HCT116 (cell line): Measurements from ENCODE around the gene CGGBP1. TPM values are rescaled to one million over a fixed set of nuclear protein-coding genes. Genes with fewer than 3 reads are reported as not detected.

Source experiments
- ATAC-seq: fragments of 200-7000 bp; cut with Tn5 transposase; 2 replicates; pipeline ENCODE4 v1.9.1; 2020; ENCODE audit warnings: mild to moderate bottlenecking, moderate library complexity
- BruUV-seq: library from RNA; stranded (reverse); fragments of 400-500 nt; replicated peaks from 2 replicates; lab custom pipeline; 2021; lab: Mats Ljungman, UMichigan
- CTCF ChIA-PET: fragments of 300-600 bp; sonication (Branson Sonifier 250); formaldehyde crosslinking; loops from one replicate; lab custom pipeline; 2021; ENCODE audit warnings: antibody characterized with exemption; lab: Charles Lee
- POLR2A ChIA-PET: fragments of 300-600, 350-600 bp; sonication (Branson Sonifier 250); formaldehyde crosslinking; loops from one replicate; lab custom pipeline; 2021; ENCODE audit warnings: antibody characterized with exemption; lab: Charles Lee
- RAD21 ChIA-PET, 2 experiments: fragments of 300-600 bp; sonication (Branson Sonifier 250); formaldehyde crosslinking; loops; one replicate each; lab custom pipeline; 2023; ENCODE audit warnings: low total read pairs in 2 of 2; ENCODE audit not compliant: uncharacterized antibody in 2 of 2, unreplicated experiment in 2 of 2, low non-redundant PET in 1 of 2; lab: Charles Lee
- DNase-seq: peaks from one replicate; pipeline ENCODE4 v3.0.0-alpha.2; 2010; ENCODE audit warnings: low read depth, low spot score
- H2AFZ ChIP-seq: fragments of 200-600 bp; shearing (Covaris generic), sonication (generic); 2 replicates; pipeline ENCODE4 v1.6.1; 2017; ENCODE audit warnings: low read depth, mixed run types, mixed read lengths, antibody characterized with exemption, low read length; ENCODE audit not compliant: poor library complexity, severe bottlenecking
- H3K27ac ChIP-seq: 2 replicates; pipeline ENCODE4 v1.5.1; 2012; ENCODE audit warnings: low read depth, low read length
- H3K27me3 ChIP-seq: fragments of 200-600 bp; sonication (generic); 2 replicates; pipeline ENCODE4 v1.6.1; 2016; ENCODE audit warnings: mixed run types, low read length, mixed read lengths; ENCODE audit not compliant: insufficient read depth
- H3K36me3 ChIP-seq, 2 experiments: fragments of 200-500 bp in 1 of 2; fragments of 200-600 bp in 1 of 2; sonication (Bioruptor generic) in 1 of 2; sonication (generic) in 1 of 2; 2 replicates each; pipeline versions ENCODE4 v1.5.1 to v1.6.1; 2014 to 2016; ENCODE audit warnings: low read length in 2 of 2, inconsistent platforms in 1 of 2, mixed read lengths in 1 of 2, mixed run types in 1 of 2; ENCODE audit not compliant: insufficient read depth in 2 of 2, control insufficient read depth in 1 of 2
- H3K4me1 ChIP-seq, 2 experiments: fragments of 200-600 bp in 1 of 2; sonication (generic) in 1 of 2; 2 replicates each; pipeline versions ENCODE4 v1.5.1 to v1.6.1; 2012 to 2017; ENCODE audit warnings: low read length in 2 of 2, inconsistent platforms in 1 of 2, mild to moderate bottlenecking in 1 of 2, mixed read lengths in 1 of 2, mixed run types in 1 of 2, moderate library complexity in 1 of 2; ENCODE audit not compliant: insufficient read depth in 2 of 2, control insufficient read depth in 1 of 2
- H3K4me2 ChIP-seq: fragments of 200-600 bp; sonication (generic); 2 replicates; pipeline ENCODE4 v1.6.1; 2017; ENCODE audit warnings: mixed run types, low read length, mixed read lengths
- H3K4me3 ChIP-seq, 2 experiments: fragments of 200-600 bp in 1 of 2; sonication (generic) in 1 of 2; replicated peaks in 1 of 2; 2 replicates each; pipeline ENCODE4 v1.5.1; 2011 to 2016; ENCODE audit warnings: low read length in 2 of 2, control low read depth in 1 of 2, low read depth in 1 of 2, mild to moderate bottlenecking in 1 of 2, mixed read lengths in 1 of 2, mixed run types in 1 of 2
- H3K79me2 ChIP-seq: fragments of 200-600 bp; sonication (generic); 2 replicates; pipeline ENCODE4 v1.6.1; 2017; ENCODE audit warnings: mild to moderate bottlenecking, mixed run types, low read length, moderate library complexity, mixed read lengths; ENCODE audit not compliant: insufficient read depth
- H3K9ac ChIP-seq: fragments of 200-600 bp; sonication (generic); 2 replicates; pipeline ENCODE4 v1.6.1; 2016; ENCODE audit warnings: low read length, mixed read lengths
- H3K9me2 ChIP-seq: fragments of 200-600 bp; sonication (generic), shearing (Covaris generic); 2 replicates; pipeline ENCODE4 v1.6.1; 2017; ENCODE audit warnings: mixed run types, mild to moderate bottlenecking, moderate library complexity; ENCODE audit not compliant: insufficient read depth
- H3K9me3 ChIP-seq, 2 experiments: fragments of 200-500 bp in 1 of 2; fragments of 200-600 bp in 1 of 2; sonication (Bioruptor generic) in 1 of 2; sonication (generic) in 1 of 2; 2 replicates each; pipeline ENCODE4 v1.6.1; 2014 to 2017; ENCODE audit warnings: low read length in 2 of 2, mixed read lengths in 2 of 2, inconsistent platforms in 1 of 2, low read depth in 1 of 2, mild to moderate bottlenecking in 1 of 2, mixed run types in 1 of 2, moderate library complexity in 1 of 2; ENCODE audit not compliant: control insufficient read depth in 1 of 2, insufficient read depth in 1 of 2
- H4K20me1 ChIP-seq: fragments of 200-600 bp; sonication (generic), shearing (Covaris generic); 2 replicates; pipeline ENCODE4 v1.6.1; 2017; ENCODE audit warnings: mixed run types, mild to moderate bottlenecking, moderate library complexity; ENCODE audit not compliant: insufficient read depth
- ATF3 ChIP-seq: IDR thresholded peaks from 2 replicates; pipeline ENCODE4 v1.6.1; 2012
- CBX3 ChIP-seq: IDR thresholded peaks from 2 replicates; pipeline ENCODE4 v1.6.1; 2012; ENCODE audit warnings: low read depth
- CTCF ChIP-seq, 3 experiments: fragments of 200-600 bp in 1 of 3; sonication (generic) in 1 of 3; IDR thresholded peaks in 2 of 3; conservative IDR thresholded peaks in 1 of 3; 2 replicates each; pipeline ENCODE4 v1.5.1; 2012 to 2017; ENCODE audit warnings: low read depth in 2 of 3, low read length in 2 of 3, antibody characterized with exemption in 1 of 3, borderline replicate concordance in 1 of 3, control low read depth in 1 of 3, mild to moderate bottlenecking in 1 of 3, mixed read lengths in 1 of 3, mixed run types in 1 of 3, moderate library complexity in 1 of 3; ENCODE audit not compliant: insufficient read depth in 1 of 3
- ELF1 ChIP-seq: IDR thresholded peaks from 2 replicates; pipeline ENCODE4 v1.6.1; 2012; ENCODE audit warnings: low read depth, borderline replicate concordance
- EZH2 ChIP-seq: fragments of 200-600 bp; sonication (generic); IDR thresholded peaks from 2 replicates; pipeline ENCODE4 v1.6.1; 2017; ENCODE audit warnings: antibody characterized with exemption, mixed run types
- EZH2phosphoT487 ChIP-seq: fragments of 200-600 bp; IDR thresholded peaks from 2 replicates; pipeline ENCODE4 v1.6.1; 2018; ENCODE audit warnings: antibody characterized with exemption, borderline replicate concordance
- POLR2AphosphoS5 ChIP-seq: IDR thresholded peaks from 2 replicates; pipeline ENCODE4 v1.6.1; 2011; ENCODE audit warnings: mild to moderate bottlenecking, low read depth, low read length, moderate library complexity
- REST ChIP-seq: IDR thresholded peaks from 2 replicates; pipeline ENCODE4 v1.6.1; 2012; ENCODE audit warnings: low read depth
- SIN3A ChIP-seq: IDR thresholded peaks from 2 replicates; pipeline ENCODE4 v1.6.1; 2012; ENCODE audit warnings: low read depth
- SP1 ChIP-seq: IDR thresholded peaks from 2 replicates; pipeline ENCODE4 v1.6.1; 2012; ENCODE audit warnings: low read depth
- SRF ChIP-seq: IDR thresholded peaks from 2 replicates; pipeline ENCODE4 v1.6.1; 2012; ENCODE audit warnings: low read depth
- ZBTB33 ChIP-seq: IDR thresholded peaks from 2 replicates; pipeline ENCODE4 v1.6.1; 2011; ENCODE audit warnings: mild to moderate bottlenecking, low read length, moderate library complexity; ENCODE audit not compliant: insufficient replicate concordance; ENCODE audit errors: extremely low read depth
- ZFX ChIP-seq: fragments of 450-650 bp; IDR thresholded peaks from 2 replicates; pipeline ENCODE4 v1.6.1; 2017
- intact Hi-C: fragments of 100-400 bp; cut with micrococcal nuclease; formaldehyde crosslinking; loops from 2 replicates; pipeline ENCODE4 v1.10.0; 2022
- total RNA-seq: library from RNA; stranded (reverse); gene quantifications from one replicate; pipeline ENCODE4 v1.2.1, GENCODE V29; 2021; ENCODE audit not compliant: unreplicated experiment

Gene CGGBP1
- total RNA-seq, 1 experiment from 2014 or later: 52.7 TPM

- BruUV-seq: no TSS peak
- RAD21 ChIA-PET: no interaction called here
- 0 out of 2 replicates have a peak, but pooled peaks cover 3% of the 10 kb centered on the region for H4K20me1 ChIP-seq
- DNase-seq: no peak
- peaks cover 41% of the 10 kb centered on the region for H3K79me2 ChIP-seq
- POLR2A ChIA-PET: no interaction called here
- H3K27ac ChIP-seq: no peak overlapping the region
- H3K27me3 ChIP-seq: no peaks in the 10 kb centered on the region
- H3K4me2 ChIP-seq: no peak overlapping the region
- intact Hi-C loops: no loop called here
- no peaks in the 10 kb centered on the region for H3K36me3 ChIP-seq
- no peak overlapping the region for H3K4me3 ChIP-seq
- no peak overlapping the region for H3K9ac ChIP-seq
- H3K4me1 ChIP-seq: no peaks in the 10 kb centered on the region
- CTCF ChIA-PET: no interaction called here
- no peak for ATAC-seq
- no peaks in the 10 kb centered on the region for H3K9me2 ChIP-seq
- no peaks in the 10 kb centered on the region for H3K9me3 ChIP-seq
- no peak overlapping the region for H2AFZ ChIP-seq
- TF ChIP-seq EZH2phosphoT487 (no peak), ATF3 (no peak), ELF1 (no peak), REST (no peak)
Measured at GRCh38 chr3:88075497-88075896, 16.7 kb upstream of the CGGBP1 start.

- Histone ChIP-seq H3K36me3 (no peaks in the 10 kb centered on the region), H3K79me2 (peaks cover 45% of the 10 kb centered on the region), H3K27ac (no peak overlapping the region), H3K9ac (no peak overlapping the region), H3K27me3 (no peaks in the 10 kb centered on the region), H3K4me1 (no peaks in the 10 kb centered on the region), H3K9me2 (no peaks in the 10 kb centered on the region), H3K4me3 (no peak overlapping the region), H2AFZ (no peak overlapping the region), H4K20me1 (0 out of 2 replicates have a peak, but pooled peaks cover 5% of the 10 kb centered on the region), H3K4me2 (no peak overlapping the region), H3K9me3 (no peaks in the 10 kb centered on the region)
- BruUV-seq: no TSS peak
- RAD21 ChIA-PET: no interaction called here
- POLR2A ChIA-PET: no interaction called here
- no peak for DNase-seq
- ATAC-seq: no peak
- intact Hi-C loops: no loop called here
- CTCF ChIA-PET: no interaction called here
- no peak for TF ChIP-seq SRF
- TF ChIP-seq EZH2phosphoT487: no peak
- TF ChIP-seq CBX3: no peak
- TF ChIP-seq ELF1: no peak
- TF ChIP-seq POLR2AphosphoS5: no peak
- no peak for TF ChIP-seq ZBTB33
- no peak for TF ChIP-seq EZH2
- TF ChIP-seq SP1: no peak
- no peak for TF ChIP-seq ZFX
- TF ChIP-seq SIN3A: no peak
- TF ChIP-seq CTCF (IDR thresholded peaks at IDR 0.05 in 2 of 3, conservative IDR thresholded peaks at IDR 0.05 in 1 of 3; ENCODE audit: borderline replicate concordance in 1 of 3, insufficient read depth in 1 of 3, low read depth in 2 of 3, low read length in 2 of 3): no peak
Measured at GRCh38 chr3:88075072-88075471, 16.3 kb upstream of the CGGBP1 start.
